Kidney (tissue), 14 donors: ENCODE data around the gene GJD2. TPM values are rescaled to one million over a fixed set of nuclear protein-coding genes. Genes with fewer than 3 reads are reported as not detected.

ENCODE experiments used
- DNase-seq, 5 donors: peaks; one replicate each; pipeline ENCODE4 v3.0.0-alpha.2; 2013 to 2020
- FAIRE-seq: peaks from 2 replicates; lab custom pipeline; 2012; peaks lifted over from hg19 to GRCh38; lab: Jason Lieb, UNC
- H3K27ac ChIP-seq, 2 donors: one replicate each; pipeline ENCODE4 v1.7.0; 2013; ENCODE audit warnings: low read depth in 2 of 2, low read length in 2 of 2, inconsistent platforms in 1 of 2
- H3K27me3 ChIP-seq: one replicate; pipeline ENCODE4 v1.7.1; 2013; ENCODE audit warnings: low read length, inconsistent platforms; ENCODE audit not compliant: control insufficient read depth, insufficient read depth
- H3K36me3 ChIP-seq, 3 donors: one replicate each; pipeline versions ENCODE4 v1.7.0 to v1.7.1; 2013; ENCODE audit warnings: low read length in 3 of 3, control low read depth in 1 of 3, inconsistent platforms in 1 of 3; ENCODE audit not compliant: insufficient read depth in 3 of 3, control insufficient read depth in 2 of 3
- H3K4me1 ChIP-seq, 3 donors: one replicate each; pipeline versions ENCODE4 v1.7.0 to v1.7.1; 2013; ENCODE audit warnings: low read length in 3 of 3, inconsistent platforms in 1 of 3, low read depth in 1 of 3; ENCODE audit not compliant: control insufficient read depth in 2 of 3, insufficient read depth in 2 of 3
- H3K4me3 ChIP-seq, 3 donors: one replicate each; pipeline versions ENCODE4 v1.7.0 to v1.8.1; 2013; ENCODE audit warnings: low read length in 3 of 3, control low read depth in 1 of 3, inconsistent platforms in 1 of 3
- H3K9ac ChIP-seq, 3 donors: one replicate each; pipeline versions ENCODE4 v1.7.0 to v1.7.1; 2013; ENCODE audit warnings: low read length in 3 of 3, control low read depth in 1 of 3, inconsistent platforms in 1 of 3
- H3K9me3 ChIP-seq, 3 donors: one replicate each; pipeline versions ENCODE4 v1.7.0 to v1.7.1; 2013; ENCODE audit warnings: low read length in 3 of 3, control low read depth in 1 of 3, inconsistent platforms in 1 of 3; ENCODE audit not compliant: control insufficient read depth in 2 of 3, insufficient read depth in 1 of 3
- CTCF ChIP-seq: IDR thresholded peaks from 3 replicates; pipeline ENCODE4 v1.5.1; 2012; ENCODE audit warnings: mild to moderate bottlenecking, moderate library complexity, borderline replicate concordance; ENCODE audit not compliant: insufficient read depth; ENCODE audit errors: extremely low read depth
- intact Hi-C: fragments of 100-400 bp; cut with DNase I; formaldehyde crosslinking; loops from one replicate; pipeline ENCODE4 v1.11.1; 2022
- polyA plus RNA-seq: library from polyadenylated mRNA; stranded (reverse); fragments of 350-450 nt; fragmentation: Illumina TruSeq; extraction: RNeasy Lipid Tissue Mini Kit (QIAGEN cat#74804); gene quantifications from one replicate; pipeline ENCODE4 v1.2.3, GENCODE V29; 2014; ENCODE audit warnings: low read depth, low replicate concordance; ENCODE audit not compliant: insufficient read depth
- total RNA-seq: library from RNA; stranded (reverse); fragmentation: NEBNext Ultra II Directional; extraction: Animal tissue kit (Norgen Biotek cat#: 25700); gene quantifications from one replicate; pipeline ENCODE4 v1.2.1, GENCODE V29; 2021
- donor health status: control.
- donor health status: control.
- donor health status: control.
- donor health status: control.
- donor health status: control.
- donor health status: DM: yes; HTN: yes; CAD: no.
- donor health status: Normal renal cell carcinoma (clear cell type).

The GJD2 gene
- total and polyA plus RNA-seq, 2 donors from 2014 or later = 0.26 TPM; not detected in 1

- intact Hi-C loops = no loop called here
- TF ChIP-seq CTCF = no peak
- FAIRE-seq (no peak), DNase-seq (no peak)
- Histone ChIP-seq H3K9ac (no peak overlapping the region), H3K36me3 (no peaks in the 10 kb centered on the region), H3K4me1 (no peaks in the 10 kb centered on the region), H3K27ac (no peak overlapping the region), H3K4me3 (no peak overlapping the region), H3K9me3 (no peaks in the 10 kb centered on the region), H3K27me3 (no peaks in the 10 kb centered on the region)
These were observed 15.5 kb downstream of the GJD2 start for GRCh38 chr15:34739346-34739745.

- Histone ChIP-seq H3K27me3 (no peaks in the 10 kb centered on the region), H3K4me3 (no peak overlapping the region), H3K9ac (no peak overlapping the region), H3K36me3 (no peaks in the 10 kb centered on the region), H3K9me3 (no peaks in the 10 kb centered on the region), H3K27ac (no peak overlapping the region), H3K4me1 (no peaks in the 10 kb centered on the region)
- TF ChIP-seq CTCF = no peak
- FAIRE-seq = no peak
- no peak for DNase-seq
- intact Hi-C loops = no loop called here
These were observed 16.8 kb downstream of the GJD2 start for GRCh38 chr15:34738002-34738401.

- no peak for TF ChIP-seq CTCF
- DNase-seq (no peak), FAIRE-seq (no peak)
- intact Hi-C loops = no loop called here
- no peaks in the 10 kb centered on the region for H3K9me3 ChIP-seq
- no peaks in the 10 kb centered on the region for H3K36me3 ChIP-seq
- no peak overlapping the region for H3K27ac ChIP-seq
- H3K27me3 ChIP-seq = no peaks in the 10 kb centered on the region
- no peak overlapping the region for H3K4me3 ChIP-seq
- H3K9ac ChIP-seq = no peak overlapping the region
- H3K4me1 ChIP-seq = no peaks in the 10 kb centered on the region
These were observed 17.3 kb downstream of the GJD2 start for GRCh38 chr15:34737477-34737876.

GRCh38 chr15:34734303-34734702, 20.5 kb downstream of the GJD2 start:
- Histone ChIP-seq H3K27me3 (no peaks in the 10 kb centered on the region), H3K9me3 (no peaks in the 10 kb centered on the region), H3K4me1 (no peaks in the 10 kb centered on the region), H3K4me3 (no peak overlapping the region), H3K27ac (no peak overlapping the region), H3K9ac (no peak overlapping the region), H3K36me3 (no peaks in the 10 kb centered on the region)
- intact Hi-C loops = no loop called here
- no peak for TF ChIP-seq CTCF
- DNase-seq = no peak
- no peak for FAIRE-seq
